ENCODE data around the gene UBR4. TPM values are rescaled to one million over a fixed set of nuclear protein-coding genes. Genes with fewer than 3 reads are reported as not detected.

UBR4 gene
- total and polyA plus RNA-seq, 10 of the 15 experiments (the other 5 are each of a cell fraction or from before 2014, with no cell fraction given): 34.2 to 124 (median 56.2) TPM

DNA sequence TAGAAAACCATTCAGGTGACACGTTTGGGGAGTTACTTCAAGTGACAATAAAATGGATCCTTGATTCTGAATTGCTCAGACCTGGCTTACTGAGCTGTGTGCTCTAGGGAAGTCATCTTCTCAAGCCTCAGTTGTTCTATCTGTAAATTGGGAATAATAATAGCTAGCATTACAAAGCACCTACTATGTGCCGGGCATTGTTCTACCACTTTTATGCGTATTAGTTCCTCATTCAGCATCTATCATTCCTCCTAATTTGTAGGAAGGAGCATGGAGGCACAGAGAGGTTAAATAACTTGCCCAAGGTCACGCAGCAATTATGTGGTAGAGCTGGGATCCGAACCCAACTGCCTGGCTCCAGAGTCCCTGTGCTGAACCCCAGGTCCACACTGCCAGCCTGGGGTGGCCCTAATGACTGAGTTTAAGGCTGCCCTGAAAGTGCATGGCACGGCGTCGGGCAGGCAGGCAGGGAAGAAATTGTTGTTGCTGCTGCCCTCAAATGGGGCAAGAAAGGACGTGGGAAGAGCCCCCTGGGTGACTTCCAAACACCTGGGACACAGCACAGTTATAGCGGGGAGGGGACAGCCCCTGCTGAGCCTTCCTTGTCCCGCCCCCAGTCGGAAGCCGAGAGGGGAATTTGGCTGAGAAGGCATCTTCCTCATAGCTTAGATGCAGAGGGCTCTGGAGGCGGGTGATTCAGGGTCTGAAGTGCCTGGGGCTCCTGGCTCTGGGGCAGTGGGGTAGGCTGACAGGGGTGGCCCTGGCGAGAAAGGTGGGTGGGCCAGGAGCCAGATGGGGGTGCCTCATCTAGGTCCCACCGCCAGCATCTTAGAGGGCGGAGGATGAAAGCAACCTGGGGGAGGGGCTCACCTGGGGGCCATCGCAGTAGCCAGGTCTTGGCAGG is 167.1 kb downstream of the UBR4 start (continued):
- TF ChIP-seq CREB1 (IDR thresholded peaks at IDR 0.05; ENCODE audit: low read depth): no peak
- TF ChIP-seq ZNF687 (IDR thresholded peaks at IDR 0.05): no peak
- TF ChIP-seq MTA2 (IDR thresholded peaks at IDR 0.05; ENCODE audit: low read depth): no peak
- TF ChIP-seq SIX5 (IDR thresholded peaks at IDR 0.05; ENCODE audit: low read depth, low read length, severe bottlenecking): no peak
- no peak for TF ChIP-seq BCL11A (IDR thresholded peaks at IDR 0.05; ENCODE audit: low read depth, low read length)

GRCh38 chr1:19040010-19040680 is 169.9 kb downstream of the UBR4 start:
- Histone ChIP-seq H3K36me3 (ENCODE audit: control insufficient read depth in 2 of 2, insufficient read depth in 2 of 2, low read length in 1 of 2) (no peaks in the 10 kb centered on the region), H3K27me3 (replicated peaks in 1 of 2; ENCODE audit: control insufficient read depth in 2 of 2, insufficient read depth in 2 of 2, low read length in 1 of 2) (peaks cover 0 to 3% of the 10 kb centered on the region in 2 experiments; a peak in 3 of 4 replicates), H3K9ac (ENCODE audit: control insufficient read depth, insufficient read depth, low read length) (no peak overlapping the region), H3K9me3 (replicated peaks; ENCODE audit: control insufficient read depth, insufficient read depth, low read length) (no peaks in the 10 kb centered on the region), H3K79me2 (ENCODE audit: control insufficient read depth, insufficient read depth, low read length) (no peaks in the 10 kb centered on the region), H4K20me1 (ENCODE audit: control insufficient read depth, insufficient read depth) (no peaks in the 10 kb centered on the region), H3K4me3 (no peak overlapping the region), H2AFZ (ENCODE audit: control insufficient read depth, low read depth, low read length) (no peak overlapping the region), H3K27ac (ENCODE audit: control insufficient read depth, insufficient read depth) (no peak overlapping the region), H3K4me2 (ENCODE audit: control insufficient read depth, insufficient read depth) (no peak overlapping the region), H3K4me1 (ENCODE audit: control insufficient read depth, insufficient read depth, low read length) (no peaks in the 10 kb centered on the region)
- CTCF ChIA-PET: interaction anchor here (1.2 kb wide), 1 partner anchor 126 kb away, joined by 4 read pairs; no protein-coding TSS in a partner anchor
- RAD21 ChIA-PET (ENCODE audit: unreplicated experiment): no interaction called here
- SMC1A ChIA-PET (ENCODE audit: uncharacterized antibody, unreplicated experiment): no interaction called here
- TF ChIP-seq NKRF (conservative IDR thresholded peaks at IDR 0.05) (no peak), BCL3 (IDR thresholded peaks at IDR 0.05; ENCODE audit: borderline replicate concordance, insufficient read depth, low read depth, low read length, poor library complexity, severe bottlenecking) (no peak), EGR1 (IDR thresholded peaks at IDR 0.05; ENCODE audit: borderline replicate concordance in 1 of 2, low read depth in 2 of 2, low read length in 2 of 2) (no peak), KLF5 (IDR thresholded peaks at IDR 0.05; ENCODE audit: partially characterized antibody) (no peak), SREBF1 (IDR thresholded peaks at IDR 0.05; ENCODE audit: low read length) (no peak), BMI1 (IDR thresholded peaks at IDR 0.05; ENCODE audit: borderline replicate concordance) (no peak), USF2 (IDR thresholded peaks at IDR 0.05; ENCODE audit: borderline replicate concordance, low read depth, low read length) (no peak)
- BruUV-seq (replicated peaks): no TSS peak
- POLR2A ChIA-PET: no interaction called here
- 9% methylated on average over 3 of the region's 4 CpGs for WGBS (ENCODE audit: insufficient coverage, insufficient replicate concordance, low lambda C conversion rate, missing lambda C conversion rate)
- FAIRE-seq (no peak), ATAC-seq (no peak), DNase-seq (ENCODE audit: low read depth, low spot score) (no peak)
- intact Hi-C loops (cut with micrococcal nuclease; ENCODE audit: unreplicated experiment): no loop called here
- in situ Hi-C loops (cut with MboI): no loop called here

Data from GM12878 (cell line).